GM23248 (cell line): ENCODE results near the gene CAPN11.

ENCODE experiments used
- EZH2 ChIP-seq: fragments of 200-600 bp; sonication (generic); IDR thresholded peaks from 2 replicates; pipeline ENCODE4 v1.6.1; 2018; ENCODE audit warnings: antibody characterized with exemption, mild to moderate bottlenecking; ENCODE audit not compliant: insufficient read depth, poor library complexity, severe bottlenecking
- EZH2phosphoT487 ChIP-seq: fragments of 200-600 bp; sonication (generic); IDR thresholded peaks from 2 replicates; pipeline ENCODE4 v1.6.1; 2018; ENCODE audit warnings: antibody characterized with exemption, moderate library complexity, mild to moderate bottlenecking, low read depth; ENCODE audit not compliant: insufficient read depth

DNA sequence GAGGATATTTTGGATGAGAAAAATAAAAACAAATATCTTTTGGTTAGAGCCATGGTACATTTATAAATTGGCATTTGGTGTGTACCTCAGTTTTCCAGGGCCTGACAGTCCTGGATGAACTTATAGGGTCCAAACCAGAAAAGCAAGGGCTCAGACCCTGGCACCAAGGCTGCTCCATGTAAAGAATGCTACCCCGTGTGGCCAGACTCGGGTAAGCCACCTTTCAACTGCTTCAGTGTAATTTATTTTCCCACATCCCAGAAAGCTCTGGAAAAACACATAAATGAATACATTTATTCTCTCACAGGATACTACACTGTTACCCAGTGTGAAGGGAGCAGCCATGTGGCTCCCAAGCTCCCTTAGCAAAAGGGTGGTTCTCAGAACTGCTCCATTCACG is 45.2 kb upstream of the CAPN11 start:
- TF ChIP-seq EZH2, result no peak
- TF ChIP-seq EZH2phosphoT487, result no peak
